Placental epithelial cell (primary cell): ENCODE results near the gene OS9. TPM values are rescaled to one million over a fixed set of nuclear protein-coding genes. Genes with fewer than 3 reads are reported as not detected.

ENCODE experiments used
- total RNA-seq: library from RNA; depleted of rRNA; stranded (reverse); fragments of >200 nt; gene quantifications from 2 replicates; pipeline ENCODE4 v1.2.3, GENCODE V29; 2012

The OS9 gene
- 214 and 236 TPM in 2 replicates for total RNA-seq

GRCh38 chr12:57693659-57694458 lies at the start of gene OS9:
Gene OS9, plus strand, starts transcription at chr12:57694132. Its CDS starts 30 bp downstream, at chr12:57694162.

GRCh38 chr12:57738661-57739237 lies 44.8 kb downstream of the OS9 start, which contains the start of gene AGAP2:
Gene AGAP2, minus strand, starts transcription at chr12:57738742. Its CDS starts 496 bp downstream, at chr12:57738246.

GRCh38 chr12:57744777-57745484 lies 51.0 kb downstream of the OS9 start, which contains the start of gene TSPAN31:
Gene TSPAN31, plus strand, starts transcription at chr12:57745039. Its CDS starts 116 bp downstream, at chr12:57745155.

GRCh38 chr12:57751788-57752667 lies 58.1 kb downstream of the OS9 start, which contains the start of gene CDK4:
Gene CDK4, minus strand, starts transcription at chr12:57752310. Its CDS starts 593 bp downstream, at chr12:57751717.

GRCh38 chr12:57754411-57755193 lies 60.7 kb downstream of the OS9 start, which contains the start of gene MARCHF9:
Gene MARCHF9, plus strand, starts transcription at chr12:57755103. Its CDS starts 426 bp downstream, at chr12:57755529.

GRCh38 chr12:57766464-57767304 lies 72.8 kb downstream of the OS9 start, which contains the start of gene CYP27B1:
Gene CYP27B1, minus strand, starts transcription at chr12:57767078. Its CDS starts 37 bp downstream, at chr12:57767041.

Other genes with a start within 250 kb of the OS9 start
- not detected in 2 replicates for gene INHBE, start 238.8 kb upstream of the OS9 start, total RNA-seq
- 0.39 and 0.76 TPM in 2 replicates for gene GLI1, start 234.3 kb upstream of the OS9 start, total RNA-seq
- gene ARHGAP9, start 214.3 kb upstream of the OS9 start, total RNA-seq = under 0.01 TPM in 1 of 2 replicates, not detected in the other
- gene MARS1, start 206.1 kb upstream of the OS9 start, total RNA-seq = 64.0 and 144 TPM in 2 replicates
- gene DDIT3, start 173.6 kb upstream of the OS9 start, total RNA-seq = 9.5 and 20.0 TPM in 2 replicates
- 9.1 and 9.4 TPM in 2 replicates for gene MBD6, start 171.3 kb upstream of the OS9 start, total RNA-seq
- gene DCTN2, start 146.9 kb upstream of the OS9 start, total RNA-seq = 127 and 153 TPM in 2 replicates
- under 0.01 and 0.11 TPM in 2 replicates for gene KIF5A, start 144.1 kb upstream of the OS9 start, total RNA-seq
- 24.7 and 93.9 TPM in 2 replicates for gene PIP4K2C, start 102.9 kb upstream of the OS9 start, total RNA-seq
- 16.1 and 20.0 TPM in 2 replicates for gene DTX3, start 89.3 kb upstream of the OS9 start, total RNA-seq
- gene ARHGEF25, start 82.7 kb upstream of the OS9 start, total RNA-seq = 6.0 and 22.4 TPM in 2 replicates
- 0.22 and 0.39 TPM in 2 replicates for gene B4GALNT1, start 60.9 kb upstream of the OS9 start, total RNA-seq
- 0.33 and 0.39 TPM in 2 replicates for gene AGAP2, start 44.6 kb downstream of the OS9 start, total RNA-seq
- gene TSPAN31, start 50.9 kb downstream of the OS9 start, total RNA-seq = 51.8 and 80.0 TPM in 2 replicates
- 150 and 200 TPM in 2 replicates for gene CDK4, start 58.2 kb downstream of the OS9 start, total RNA-seq
- 1.8 and 2.0 TPM in 2 replicates for gene MARCHF9, start 61.0 kb downstream of the OS9 start, total RNA-seq
- gene CYP27B1, start 72.9 kb downstream of the OS9 start, total RNA-seq = 2.9 and 3.9 TPM in 2 replicates
- 4.7 and 6.6 TPM in 2 replicates for gene METTL1, start 78.0 kb downstream of the OS9 start, total RNA-seq
- 6.3 and 6.6 TPM in 2 replicates for gene EEF1AKMT3, start 78.5 kb downstream of the OS9 start, total RNA-seq
- gene TSFM, start 88.7 kb downstream of the OS9 start, total RNA-seq = 10.6 and 12.3 TPM in 2 replicates
- gene AVIL, start 124.6 kb downstream of the OS9 start, total RNA-seq = 1.1 and 2.7 TPM in 2 replicates
- gene CTDSP2, start 152.6 kb downstream of the OS9 start, total RNA-seq = 51.9 and 76.6 TPM in 2 replicates
- gene ATP23, start 247.4 kb downstream of the OS9 start, total RNA-seq = 3.9 and 9.1 TPM in 2 replicates